Activated CD8-positive, alpha-beta T cell treated with anti-CD3 and anti-CD28 coated beads for 36 hours (primary cell): ENCODE measurements around the gene TRDN. TPM values are rescaled to one million over a fixed set of nuclear protein-coding genes. Genes with fewer than 3 reads are reported as not detected.

Experiments
- ATAC-seq: fragments of 200-7000 bp; cut with Tn5 transposase; one replicate; pipeline ENCODE4 v1.10.0; 2021; ENCODE audit warnings: mild to moderate bottlenecking, moderate library complexity
- CTCF ChIA-PET: fragments of 350-600 bp; sonication (Branson Sonifier 250); formaldehyde crosslinking; loops from one replicate; lab custom pipeline; 2021; ENCODE audit warnings: antibody characterized with exemption; lab: Charles Lee
- POLR2A ChIA-PET: fragments of 350-600 bp; sonication (Branson Sonifier 250); formaldehyde crosslinking; loops from one replicate; lab custom pipeline; 2021; ENCODE audit warnings: antibody characterized with exemption; lab: Charles Lee
- DNase-seq: peaks from one replicate; pipeline ENCODE4 v3.0.0-alpha.2; 2020
- H3K27ac Mint-ChIP-seq: one replicate; pipeline ENCODE4 v1.8.0; 2021; ENCODE audit warnings: mild to moderate bottlenecking, mixed read lengths
- H3K27me3 Mint-ChIP-seq: one replicate; pipeline ENCODE4 v1.8.0; 2021; ENCODE audit warnings: mixed read lengths
- H3K36me3 Mint-ChIP-seq: one replicate; pipeline ENCODE4 v1.8.0; 2021; ENCODE audit warnings: low read depth, mixed read lengths
- H3K4me1 Mint-ChIP-seq: one replicate; pipeline ENCODE4 v1.8.0; 2021; ENCODE audit warnings: low read depth, mixed read lengths
- H3K4me3 Mint-ChIP-seq: one replicate; pipeline ENCODE4 v1.8.0; 2021; ENCODE audit warnings: mild to moderate bottlenecking, moderate library complexity, mixed read lengths
- H3K9me3 Mint-ChIP-seq: one replicate; pipeline ENCODE4 v1.8.0; 2021; ENCODE audit warnings: mixed read lengths
- intact Hi-C: fragments of 100-400 bp; cut with micrococcal nuclease; formaldehyde crosslinking; loops from one replicate; pipeline ENCODE4 v1.10.0; 2022
- total RNA-seq, 2 experiments: library from RNA; stranded (reverse); gene quantifications; one replicate each; pipeline ENCODE4 v1.2.3, GENCODE V29; 2021
- TF ChIP-seq, protein P1 (sequence below): fragments of 200-600 bp; IDR thresholded peaks from one replicate; pipeline ENCODE4 v1.8.0; 2022; ENCODE audit warnings: antibody characterized with exemption, mild to moderate bottlenecking

Gene TRDN
- total RNA-seq, 2 experiments from 2014 or later = not detected

GRCh38 chr6:123541462-123541861 is 95.3 kb downstream of the TRDN start:
- no peak for DNase-seq
- Mint-ChIP-seq H3K4me3 (no peak overlapping the region), H3K9me3 (no peaks in the 10 kb centered on the region), H3K36me3 (no peaks in the 10 kb centered on the region), H3K27ac (no peak overlapping the region), H3K27me3 (no peaks in the 10 kb centered on the region), H3K4me1 (no peaks in the 10 kb centered on the region)
- no peak for ATAC-seq
- TF ChIP-seq, protein P1, sequence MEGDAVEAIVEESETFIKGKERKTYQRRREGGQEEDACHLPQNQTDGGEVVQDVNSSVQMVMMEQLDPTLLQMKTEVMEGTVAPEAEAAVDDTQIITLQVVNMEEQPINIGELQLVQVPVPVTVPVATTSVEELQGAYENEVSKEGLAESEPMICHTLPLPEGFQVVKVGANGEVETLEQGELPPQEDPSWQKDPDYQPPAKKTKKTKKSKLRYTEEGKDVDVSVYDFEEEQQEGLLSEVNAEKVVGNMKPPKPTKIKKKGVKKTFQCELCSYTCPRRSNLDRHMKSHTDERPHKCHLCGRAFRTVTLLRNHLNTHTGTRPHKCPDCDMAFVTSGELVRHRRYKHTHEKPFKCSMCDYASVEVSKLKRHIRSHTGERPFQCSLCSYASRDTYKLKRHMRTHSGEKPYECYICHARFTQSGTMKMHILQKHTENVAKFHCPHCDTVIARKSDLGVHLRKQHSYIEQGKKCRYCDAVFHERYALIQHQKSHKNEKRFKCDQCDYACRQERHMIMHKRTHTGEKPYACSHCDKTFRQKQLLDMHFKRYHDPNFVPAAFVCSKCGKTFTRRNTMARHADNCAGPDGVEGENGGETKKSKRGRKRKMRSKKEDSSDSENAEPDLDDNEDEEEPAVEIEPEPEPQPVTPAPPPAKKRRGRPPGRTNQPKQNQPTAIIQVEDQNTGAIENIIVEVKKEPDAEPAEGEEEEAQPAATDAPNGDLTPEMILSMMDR = no peak
- POLR2A ChIA-PET = no interaction called here
- intact Hi-C loops = no loop called here
- CTCF ChIA-PET = no interaction called here

- H3K27ac Mint-ChIP-seq = no peak overlapping the region
- TF ChIP-seq, protein P1 = no peak
- CTCF ChIA-PET = no interaction called here
These were observed 102.7 kb downstream of the TRDN start for GRCh38 chr6:123533862-123534648.

GRCh38 chr6:123529843-123530242 is 106.9 kb downstream of the TRDN start:
- H3K36me3 Mint-ChIP-seq = no peaks in the 10 kb centered on the region
- POLR2A ChIA-PET = no interaction called here
- no peaks in the 10 kb centered on the region for H3K4me1 Mint-ChIP-seq
- TF ChIP-seq, protein P1 = no peak
- no peak overlapping the region for H3K4me3 Mint-ChIP-seq
- intact Hi-C loops = no loop called here
- CTCF ChIA-PET = no interaction called here
- H3K27ac Mint-ChIP-seq = no peak overlapping the region
- no peak for DNase-seq
- no peaks in the 10 kb centered on the region for H3K27me3 Mint-ChIP-seq
- ATAC-seq = no peak
- H3K9me3 Mint-ChIP-seq = peaks cover 1% of the 10 kb centered on the region

More at GRCh38 chr6:123533862-123534648, 102.7 kb downstream of the TRDN start:
- H3K9me3 Mint-ChIP-seq = no peaks in the 10 kb centered on the region
- DNase-seq (no peak), ATAC-seq (no peak)
- H3K4me1 Mint-ChIP-seq = no peaks in the 10 kb centered on the region
- no peak overlapping the region for H3K4me3 Mint-ChIP-seq
- intact Hi-C loops = no loop called here
- H3K36me3 Mint-ChIP-seq = no peaks in the 10 kb centered on the region
- POLR2A ChIA-PET = no interaction called here
- H3K27me3 Mint-ChIP-seq = no peaks in the 10 kb centered on the region

DNA sequence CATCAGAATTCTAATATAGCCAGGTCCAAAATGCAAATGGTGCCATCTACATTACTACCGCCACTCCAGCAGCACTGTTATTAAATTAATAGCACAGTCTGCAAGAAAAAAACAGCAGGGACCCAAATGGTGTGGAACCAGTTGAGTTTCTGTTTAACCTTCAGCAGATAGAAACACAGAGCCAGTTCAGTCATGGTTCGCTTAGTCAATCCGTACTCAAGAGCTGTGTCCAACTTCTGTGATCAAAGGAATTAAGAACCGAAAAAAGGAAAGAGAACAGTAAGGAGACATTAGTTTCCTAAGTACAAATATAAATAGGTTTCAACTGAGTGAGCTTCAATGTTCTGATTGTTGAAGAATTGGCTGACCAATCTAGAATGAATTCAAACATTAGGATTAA is 107.7 kb downstream of the TRDN start:
- CTCF ChIA-PET = no interaction called here
- TF ChIP-seq, protein P1 = no peak

GRCh38 chr6:123527406-123527805 is 109.3 kb downstream of the TRDN start:
- intact Hi-C loops = no loop called here
- ATAC-seq (no peak), DNase-seq (no peak)
- ChIA-PET CTCF (no interaction called here), POLR2A (no interaction called here)
- peaks cover 4% of the 10 kb centered on the region for H3K9me3 Mint-ChIP-seq
- H3K4me1 Mint-ChIP-seq = no peaks in the 10 kb centered on the region
- TF ChIP-seq, protein P1 = no peak
- no peaks in the 10 kb centered on the region for H3K36me3 Mint-ChIP-seq
- H3K27ac Mint-ChIP-seq = no peak overlapping the region
- no peaks in the 10 kb centered on the region for H3K27me3 Mint-ChIP-seq
- H3K4me3 Mint-ChIP-seq = no peak overlapping the region

More for the DNA sequence above, 107.7 kb downstream of the TRDN start:
- DNase-seq (no peak), ATAC-seq (no peak)
- intact Hi-C loops = no loop called here
- no peaks in the 10 kb centered on the region for H3K4me1 Mint-ChIP-seq
- no peaks in the 10 kb centered on the region for H3K36me3 Mint-ChIP-seq
- no peak overlapping the region for H3K4me3 Mint-ChIP-seq
- no peaks in the 10 kb centered on the region for H3K27me3 Mint-ChIP-seq
- POLR2A ChIA-PET = no interaction called here
- H3K9me3 Mint-ChIP-seq = peaks cover 1% of the 10 kb centered on the region
- no peak overlapping the region for H3K27ac Mint-ChIP-seq
